HG02885 (cell line): Measurements from ENCODE around the gene CNIH3.

Experiments used
- ATAC-seq: cut with Tn5 transposase; IDR thresholded peaks from one replicate; pipeline ENCODE4 v1.9.1; 2021; ENCODE audit warnings: mild to moderate bottlenecking; ENCODE audit not compliant: unreplicated experiment, poor library complexity

The CNIH3 gene

GRCh38 chr1:224736619-224737352 is 120.7 kb downstream of the CNIH3 start:
- peak; percentile 60 for ATAC-seq

- ATAC-seq: no peak
These were observed 121.2 kb downstream of the CNIH3 start for GRCh38 chr1:224737353-224737727.

- peak; percentile 9 for ATAC-seq
These were observed 123.3 kb downstream of the CNIH3 start for GRCh38 chr1:224739303-224739996.

GRCh38 chr1:224739997-224740684 is 124.0 kb downstream of the CNIH3 start:
- ATAC-seq: peak; percentile 80

DNA sequence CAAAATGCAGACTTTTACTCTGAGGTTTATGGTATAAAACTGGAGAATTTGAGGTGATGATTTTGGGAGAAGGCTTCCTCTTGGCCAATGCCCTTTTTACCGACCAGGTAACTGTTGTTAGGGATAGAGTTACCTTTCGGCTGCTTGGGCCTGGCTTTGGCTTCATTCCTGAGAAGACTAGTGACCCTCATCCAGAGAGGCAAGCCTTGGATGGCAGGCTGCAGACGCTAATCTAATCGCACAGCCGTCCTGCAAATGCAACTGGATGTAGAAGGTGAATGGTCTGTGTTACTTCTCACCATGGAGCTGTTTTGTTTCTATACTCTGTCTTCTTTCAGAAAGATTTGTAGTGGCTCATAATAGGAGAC is 124.6 kb downstream of the CNIH3 start:
- ATAC-seq: no peak

DNA sequence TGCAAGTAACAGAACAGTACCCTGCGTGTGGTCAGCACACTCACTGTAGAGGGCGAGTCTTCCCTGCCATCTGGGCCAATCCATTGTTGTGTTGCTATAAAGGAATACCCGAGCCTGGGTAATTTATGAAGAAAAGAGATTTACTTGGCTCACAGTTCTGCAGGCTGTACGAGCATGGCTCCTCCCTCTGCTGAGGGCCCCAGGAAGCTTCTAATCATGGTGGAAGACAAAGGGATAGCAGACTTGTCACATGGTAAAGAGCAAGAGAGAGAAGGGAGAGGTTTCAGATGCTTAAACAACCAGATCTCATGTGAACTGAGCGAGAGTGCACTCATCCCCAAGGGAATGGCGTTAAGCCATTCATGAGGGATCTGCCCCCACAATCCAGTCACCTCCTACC is 126.2 kb downstream of the CNIH3 start:
- no peak for ATAC-seq

DNA sequence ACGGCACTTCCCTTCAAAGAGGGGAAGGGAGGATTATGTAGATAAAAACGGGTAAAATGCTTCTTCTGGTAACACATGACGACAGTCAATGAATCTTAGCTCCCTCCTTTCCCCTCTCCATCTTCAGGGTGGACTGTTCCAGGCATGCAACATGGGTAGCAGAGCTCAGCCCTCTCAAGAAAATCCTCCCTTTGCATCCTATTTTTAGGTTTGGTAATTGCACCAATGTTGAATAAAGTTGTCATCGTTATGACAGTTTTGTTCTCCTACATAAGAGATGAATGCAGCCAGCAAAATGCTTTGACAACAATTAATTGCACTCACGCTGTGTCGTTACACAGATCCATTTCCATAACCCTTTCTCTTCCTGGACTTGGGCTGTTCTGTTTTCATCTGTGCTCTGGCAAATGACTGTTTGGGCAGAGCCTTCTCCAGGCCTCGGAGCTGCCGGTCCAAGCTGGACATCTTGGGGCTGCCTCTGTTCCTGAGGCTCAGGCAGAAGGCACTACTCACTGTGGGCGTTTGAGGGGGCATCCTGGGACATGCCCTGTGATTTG is 127.6 kb downstream of the CNIH3 start:
- no peak for ATAC-seq

- no peak for ATAC-seq
These were observed 128.4 kb downstream of the CNIH3 start for GRCh38 chr1:224744521-224744920.

DNA sequence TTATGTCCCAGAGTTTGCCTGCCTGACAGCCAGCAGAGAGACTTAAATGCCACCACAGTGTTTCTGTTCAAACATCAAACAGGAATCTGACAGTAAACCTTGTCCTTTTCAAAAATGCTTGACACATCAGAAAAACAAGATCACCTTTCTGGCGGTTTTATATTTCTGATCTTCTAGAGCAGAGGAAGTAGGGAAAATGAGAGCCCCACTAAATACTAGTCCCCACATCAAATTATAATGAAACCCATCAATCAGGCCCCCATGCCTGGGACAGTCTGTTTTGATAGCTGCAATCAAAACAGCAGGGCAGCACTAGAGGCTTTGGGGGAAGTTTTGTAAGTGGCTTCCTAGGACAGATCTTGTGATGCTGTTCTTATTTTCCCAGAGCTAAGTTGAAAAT is 129.3 kb downstream of the CNIH3 start:
- ATAC-seq: no peak

- peak; percentile 64 for ATAC-seq
These were observed 129.8 kb downstream of the CNIH3 start for GRCh38 chr1:224745924-224746323.

- ATAC-seq: peak; percentile 44
These were observed 131.5 kb downstream of the CNIH3 start for GRCh38 chr1:224747578-224747977.

- no peak for ATAC-seq
These were observed 133.8 kb downstream of the CNIH3 start for GRCh38 chr1:224749916-224750315.

DNA sequence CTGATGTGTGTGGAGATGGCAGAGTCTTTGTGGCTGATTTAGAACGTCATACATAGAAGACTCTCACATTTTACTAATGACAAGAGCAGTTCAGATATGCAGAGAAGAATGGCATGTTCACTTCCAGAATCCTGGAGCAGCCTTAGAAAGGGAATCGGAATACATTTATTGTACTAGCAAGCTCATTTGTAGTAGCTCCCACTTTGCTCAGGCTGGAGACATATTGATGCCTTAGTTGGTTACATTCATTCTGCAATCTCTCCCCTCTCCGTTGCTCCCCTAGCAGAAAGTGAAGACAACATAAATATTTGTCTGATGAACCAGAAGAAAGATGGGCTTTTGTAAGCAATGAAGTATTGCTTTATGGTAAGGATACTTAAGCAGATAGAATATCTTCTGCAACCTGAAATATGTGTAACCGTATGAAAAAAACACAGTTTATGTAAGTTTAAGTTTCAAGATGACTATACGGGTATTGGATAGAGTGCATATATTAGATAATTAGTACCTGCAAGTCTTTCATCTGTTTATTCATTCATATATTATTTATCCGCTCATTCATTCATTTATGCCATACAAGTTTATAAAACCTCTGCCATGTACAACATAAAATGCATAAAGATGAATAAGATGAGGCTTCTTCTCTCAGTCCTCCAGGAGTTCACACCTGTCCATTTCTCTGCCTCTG is 135.7 kb downstream of the CNIH3 start:
- no peak for ATAC-seq

DNA sequence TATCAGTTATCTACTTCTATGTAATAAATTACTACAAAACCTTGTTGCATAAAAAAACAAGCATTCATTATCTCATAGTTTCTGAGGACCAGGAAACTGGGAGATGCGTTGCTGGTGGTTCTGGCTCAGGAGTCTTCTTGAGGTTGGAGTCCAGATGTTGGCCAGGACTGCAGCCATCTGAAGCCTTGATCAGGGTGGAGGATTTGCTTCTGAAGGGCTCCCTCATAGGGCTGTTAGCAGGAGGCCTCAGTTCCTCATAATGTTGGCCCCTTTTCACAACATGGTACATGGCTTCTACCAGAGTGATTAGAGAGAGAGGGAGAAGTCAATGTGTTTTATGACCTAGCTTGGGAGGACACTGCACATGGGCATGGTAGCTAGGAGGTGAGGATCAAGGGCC is 137.4 kb downstream of the CNIH3 start:
- ATAC-seq: no peak

GRCh38 chr1:224755586-224755985 is 139.5 kb downstream of the CNIH3 start:
- no peak for ATAC-seq

DNA sequence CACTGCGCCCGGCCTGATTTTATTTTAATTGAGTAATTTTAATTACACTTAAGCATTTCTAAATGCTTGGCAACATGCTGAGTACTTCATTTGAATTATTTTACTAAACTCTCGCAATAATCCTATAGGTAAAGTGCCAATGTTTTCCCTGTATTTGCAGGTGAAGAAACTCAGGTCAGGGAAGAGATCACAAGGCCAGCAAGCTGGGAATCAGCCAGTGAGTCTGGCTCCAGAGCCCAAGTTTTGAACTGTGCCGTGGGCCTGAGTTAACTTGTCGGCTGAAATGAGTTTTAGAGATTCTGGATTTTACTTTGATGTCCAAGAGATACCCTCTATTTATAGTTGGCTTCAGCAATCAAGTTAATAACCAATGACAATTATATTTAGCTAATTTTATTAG is 141.4 kb downstream of the CNIH3 start:
- no peak for ATAC-seq

GRCh38 chr1:224759135-224759534 is 143.0 kb downstream of the CNIH3 start:
- no peak for ATAC-seq

- no peak for ATAC-seq
These were observed 143.6 kb downstream of the CNIH3 start for GRCh38 chr1:224759681-224760091.

GRCh38 chr1:224760163-224760562 is 144.0 kb downstream of the CNIH3 start:
- ATAC-seq: no peak

DNA sequence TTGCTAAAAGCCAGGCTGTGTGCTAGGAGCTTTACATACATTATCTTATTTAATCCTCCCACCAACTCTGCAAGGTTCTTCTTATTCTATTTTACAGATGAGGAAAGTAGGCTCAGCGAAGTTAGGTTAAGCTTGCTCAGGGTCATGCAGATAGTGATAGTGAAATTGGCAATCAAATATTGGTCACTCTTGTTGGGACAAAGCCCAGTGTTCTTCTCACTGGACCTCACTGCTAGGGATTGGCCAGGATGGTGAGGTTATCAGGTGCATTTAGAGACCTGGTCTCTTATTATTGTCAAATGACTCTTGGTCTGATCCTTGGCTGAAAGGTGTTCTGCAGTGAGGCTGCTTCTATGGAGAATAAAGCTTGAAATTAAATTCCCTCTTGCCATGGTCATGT is 145.1 kb downstream of the CNIH3 start:
- no peak for ATAC-seq

- no peak for ATAC-seq
These were observed 145.9 kb downstream of the CNIH3 start for GRCh38 chr1:224762046-224762445.
